GM18526 (cell line): ENCODE data around the gene PAK1IP1.
A peak's percentile ranks its signal among the peaks of the same experiment; 100 is the strongest.

ENCODE experiments used
- POLR2A ChIP-seq: IDR thresholded peaks from 3 replicates; pipeline ENCODE4 v1.6.1; 2011; ENCODE audit not compliant: insufficient read length; ENCODE audit errors: extremely low read depth

Gene PAK1IP1

GRCh38 chr6:10685092-10685915 is 9.5 kb upstream of the PAK1IP1 start:
- no peak for TF ChIP-seq POLR2A

DNA sequence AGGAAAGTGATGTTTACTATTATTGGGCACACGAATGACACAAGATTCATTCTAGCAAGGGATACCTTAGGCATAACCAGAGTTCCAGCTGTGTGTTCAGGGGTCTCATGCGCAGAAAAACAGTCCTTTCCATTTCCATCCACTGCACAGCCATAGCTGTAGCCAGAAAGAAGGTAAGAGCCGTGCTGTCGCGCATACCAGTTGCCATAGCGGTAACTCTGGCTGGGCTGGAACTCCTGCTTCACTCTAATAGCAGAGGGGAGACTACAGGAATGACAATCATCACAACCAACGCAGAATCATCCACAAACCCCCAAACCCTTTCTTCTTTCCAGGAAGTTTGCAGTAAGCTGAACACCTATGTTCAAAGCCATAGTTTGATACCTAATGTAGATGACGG is 7.9 kb upstream of the PAK1IP1 start:
- no peak for TF ChIP-seq POLR2A

GRCh38 chr6:10687582-10687981 is 7.2 kb upstream of the PAK1IP1 start:
- no peak for TF ChIP-seq POLR2A

DNA sequence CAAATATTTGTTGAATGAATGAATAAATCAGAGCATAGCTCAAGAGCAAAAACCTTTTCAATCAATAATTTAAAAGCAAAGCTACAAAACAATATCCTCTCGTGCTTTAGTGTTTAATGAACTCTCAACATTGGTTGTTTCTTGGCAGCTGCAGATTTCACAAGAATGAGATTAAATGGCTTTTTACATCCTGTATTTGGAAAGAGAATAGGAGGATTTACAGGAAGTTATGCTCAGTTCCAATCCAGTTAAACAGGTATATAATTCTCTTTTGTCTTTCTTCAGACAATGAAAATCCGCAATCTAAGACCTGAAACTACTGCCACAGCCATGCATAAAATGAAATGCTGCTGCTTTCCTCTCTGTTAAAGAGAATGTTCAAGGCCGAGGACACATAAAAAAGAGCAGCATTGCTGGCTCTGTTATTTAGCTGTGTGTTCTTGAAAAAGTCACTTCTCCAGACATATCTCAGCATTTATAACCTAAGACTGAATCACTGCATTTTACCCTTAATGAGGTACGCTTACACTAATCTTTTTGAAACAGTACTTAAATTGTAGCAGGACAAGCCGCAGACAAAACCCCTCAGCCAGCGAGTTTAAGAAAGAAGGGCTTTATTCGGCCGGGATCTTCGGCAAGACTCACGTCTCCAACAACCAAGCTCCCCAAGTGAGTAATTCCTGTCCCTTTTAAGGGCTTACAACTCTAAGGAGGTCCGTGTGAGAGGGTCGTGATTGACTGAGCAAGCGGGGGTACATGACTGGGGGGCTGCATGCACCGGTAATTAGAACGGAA is 3.9 kb upstream of the PAK1IP1 start:
- TF ChIP-seq POLR2A: no peak

DNA sequence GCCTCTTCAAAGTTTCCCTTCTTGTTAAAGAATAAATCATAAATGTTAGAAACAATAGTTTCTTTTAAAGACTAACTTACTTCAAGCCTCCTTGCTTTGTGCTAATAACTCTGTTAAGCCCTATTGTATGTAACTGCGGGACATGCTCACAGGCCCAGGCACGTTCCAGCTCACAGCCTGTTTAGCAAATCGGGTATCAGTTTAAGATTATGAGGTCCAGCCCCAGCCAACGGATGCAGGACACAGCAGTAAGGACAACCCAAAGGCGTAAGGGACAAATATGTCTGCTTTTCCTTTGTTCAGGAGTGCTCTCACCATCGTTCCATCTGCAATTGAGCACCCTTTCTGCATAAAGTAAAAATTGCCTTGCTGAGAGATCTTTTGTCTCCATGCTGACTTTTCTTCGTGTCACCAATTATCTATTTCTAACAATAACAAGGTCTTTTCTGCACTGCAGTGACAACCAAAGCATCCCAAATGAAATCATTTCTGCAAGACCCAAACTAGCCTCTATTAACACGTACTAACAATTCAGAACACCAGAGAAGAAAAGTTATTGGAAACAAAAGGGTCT is 1.7 kb upstream of the PAK1IP1 start:
- no peak for TF ChIP-seq POLR2A

DNA sequence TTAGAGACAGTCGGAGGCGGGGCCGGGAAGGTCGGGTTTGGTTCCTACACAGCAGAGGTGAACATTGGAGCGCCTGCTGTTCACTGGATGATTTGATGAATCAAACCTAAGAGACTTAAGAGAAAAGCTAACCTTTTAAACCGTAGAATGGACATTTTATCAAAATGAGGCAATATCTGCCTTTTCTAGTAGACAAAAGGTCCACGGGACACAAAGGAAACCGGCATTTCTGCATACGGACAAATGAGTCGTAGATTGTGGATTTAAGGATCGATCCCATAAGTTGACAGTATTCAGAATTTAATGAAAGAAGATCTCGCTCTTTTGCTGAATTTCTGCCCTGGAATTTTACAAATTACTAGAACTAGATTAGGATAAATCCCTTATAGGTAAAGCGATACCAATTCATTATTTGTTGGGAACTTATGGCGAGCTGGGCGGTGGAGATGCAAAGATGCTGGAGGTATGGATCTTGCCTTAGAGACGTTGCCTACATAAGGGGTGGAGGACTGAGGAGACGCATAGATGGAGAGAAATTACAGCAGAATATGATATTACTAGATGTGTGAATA is 400 bp downstream of the PAK1IP1 start:
- no peak for TF ChIP-seq POLR2A

- TF ChIP-seq POLR2A: no peak
Observed at GRCh38 chr6:10696655-10697054, 1.9 kb downstream of the PAK1IP1 start.

GRCh38 chr6:10713962-10714361 is 19.2 kb downstream of the PAK1IP1 start:
- no peak for TF ChIP-seq POLR2A

DNA sequence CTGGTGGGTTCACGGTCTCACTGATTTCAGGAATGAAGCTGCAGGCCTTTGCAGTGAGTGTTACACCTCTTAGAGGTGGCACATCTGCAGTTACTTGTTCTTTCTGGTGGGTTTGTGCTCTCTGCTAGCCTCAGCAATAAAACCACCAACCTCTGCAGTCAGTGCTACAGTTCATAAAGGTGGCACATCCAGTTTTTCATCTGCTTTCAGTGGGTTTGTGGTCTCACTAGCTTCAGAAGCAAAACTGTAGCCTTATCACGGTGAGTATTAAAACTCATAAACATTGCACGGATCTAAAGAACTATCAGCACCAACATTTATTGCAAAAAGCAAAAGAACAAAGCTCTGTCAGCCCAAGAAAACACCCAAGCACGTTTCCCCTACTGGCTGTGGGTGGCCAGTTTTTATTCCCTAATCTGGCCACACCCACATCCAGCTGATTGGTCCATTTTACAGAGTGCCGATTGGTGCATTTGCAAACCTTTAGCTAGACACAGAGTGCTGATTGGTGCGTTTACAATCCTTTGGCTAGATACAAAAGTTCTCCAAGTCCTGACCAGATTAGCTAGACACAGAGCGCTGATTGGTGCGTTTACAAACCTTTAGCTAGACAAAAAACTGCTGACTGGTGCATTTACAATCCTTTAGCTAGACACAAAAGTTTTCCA is 24.7 kb downstream of the PAK1IP1 start:
- no peak for TF ChIP-seq POLR2A

DNA sequence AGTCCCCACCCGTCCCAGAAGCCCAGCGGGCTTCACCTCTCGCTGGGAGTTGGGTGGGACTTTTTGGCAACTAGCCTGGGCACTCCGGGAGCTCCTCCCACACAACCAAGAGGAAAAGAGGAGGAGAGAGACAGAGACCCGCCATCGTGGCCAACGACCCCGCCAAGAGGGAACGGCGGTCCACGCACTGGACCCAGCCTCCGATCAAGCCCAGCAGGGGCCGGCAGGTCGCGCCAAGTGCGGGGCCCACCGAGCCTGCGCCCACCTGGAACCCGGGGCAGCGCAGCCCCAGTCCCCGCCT is 25.1 kb downstream of the PAK1IP1 start:
- no peak for TF ChIP-seq POLR2A

- TF ChIP-seq POLR2A: no peak
Observed at GRCh38 chr6:10720265-10720959, 25.6 kb downstream of the PAK1IP1 start.

- TF ChIP-seq POLR2A: no peak
Observed at GRCh38 chr6:10721850-10722569, 27.2 kb downstream of the PAK1IP1 start.

GRCh38 chr6:10722570-10722819 is 27.7 kb downstream of the PAK1IP1 start:
- no peak for TF ChIP-seq POLR2A

DNA sequence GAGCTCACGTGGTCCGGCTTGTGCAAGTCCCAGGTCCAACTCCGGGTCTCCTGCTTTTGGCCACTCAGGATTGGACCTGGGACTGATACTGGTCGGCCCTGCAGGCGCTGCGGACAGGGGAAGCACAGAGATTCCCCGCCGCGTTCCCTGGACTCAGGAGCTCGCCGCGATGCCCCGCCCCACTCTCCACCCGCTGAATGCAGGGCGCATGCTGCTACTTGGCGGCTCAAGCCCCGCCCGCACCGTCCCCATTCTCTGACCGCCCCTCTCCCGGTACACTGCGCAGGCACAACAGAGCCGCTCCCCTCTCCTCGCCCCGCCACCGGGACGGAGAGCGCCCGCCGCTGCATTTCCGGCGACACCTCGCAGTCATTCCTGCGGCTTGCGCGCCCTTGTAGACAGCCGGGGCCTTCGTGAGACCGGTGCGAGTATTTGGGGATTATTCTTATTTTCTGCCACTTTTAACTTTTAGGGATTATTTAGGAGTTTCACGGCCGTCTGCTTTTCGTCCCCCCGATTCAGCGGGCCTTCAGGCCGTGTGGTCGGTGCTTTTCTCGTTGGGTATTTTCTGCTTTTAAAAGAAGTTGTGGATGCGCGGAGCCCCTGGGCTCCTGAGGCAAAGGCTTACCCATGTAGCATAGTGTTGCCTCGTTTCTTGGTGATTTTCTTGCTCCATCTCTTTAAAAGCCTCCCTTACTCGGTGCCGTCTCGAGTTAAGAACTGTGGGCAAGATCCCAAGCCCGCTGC is 28.2 kb downstream of the PAK1IP1 start, which contains the start of gene TMEM14C:
TMEM14C (plus strand) TSS at position 251 of the 747 bp plus-strand sequence. CDS start 1,544 bp downstream, outside the sequence.
- TF ChIP-seq POLR2A: peak; percentile 81
